ENCODE data around the gene IFI6.
"Not testable (repeated sequence)": the region's sequence is repeated elsewhere in the genome, so short reads cannot be mapped to it uniquely, and the experiment has no call there.

The IFI6 gene

GRCh38 chr1:27628712-27629111 is 43.3 kb downstream of the IFI6 start:
- DNase-seq (ENCODE audit: low spot score) = no peak

GRCh38 chr1:27627733-27628132 is 44.3 kb downstream of the IFI6 start:
- DNase-seq (ENCODE audit: low spot score) = not testable (repeated sequence)

GRCh38 chr1:27627061-27627460 is 44.9 kb downstream of the IFI6 start:
- DNase-seq (ENCODE audit: low spot score) = no peak

GRCh38 chr1:27626031-27626935 is 45.7 kb downstream of the IFI6 start:
- DNase-seq (ENCODE audit: low spot score) = no peak

GRCh38 chr1:27624467-27625178 is 47.4 kb downstream of the IFI6 start:
- no peak for DNase-seq (ENCODE audit: low spot score)

- DNase-seq (ENCODE audit: low spot score) = no peak
These were observed 48.4 kb downstream of the IFI6 start for GRCh38 chr1:27623327-27624212.

- no peak for DNase-seq (ENCODE audit: low spot score)
These were observed 49.2 kb downstream of the IFI6 start for GRCh38 chr1:27622828-27623227.

GRCh38 chr1:27621051-27621920 is 50.7 kb downstream of the IFI6 start:
- no peak for DNase-seq (ENCODE audit: low spot score)

GRCh38 chr1:27619782-27620438 is 52.1 kb downstream of the IFI6 start:
- not testable (repeated sequence) for DNase-seq (ENCODE audit: low spot score)

- DNase-seq (ENCODE audit: low spot score) = no peak
These were observed 53.5 kb downstream of the IFI6 start for GRCh38 chr1:27618341-27619082.

GRCh38 chr1:27617420-27617819 is 54.6 kb downstream of the IFI6 start:
- DNase-seq (ENCODE audit: low spot score) = no peak

- DNase-seq (ENCODE audit: low spot score) = no peak
These were observed 55.6 kb downstream of the IFI6 start for GRCh38 chr1:27616441-27616840.
